NCI-H2196 (cell line): ENCODE measurements around the gene DUSP18.
"Not testable (repeated sequence)": the region's sequence is repeated elsewhere in the genome, so short reads cannot be mapped to it uniquely, and the experiment has no call there.

ENCODE experiments used
- DNase-seq: peaks from one replicate; lab custom pipeline; 2025; ENCODE audit not compliant: unreplicated experiment; lab: John Stamatoyannopoulos, UW

The DUSP18 gene

DNA sequence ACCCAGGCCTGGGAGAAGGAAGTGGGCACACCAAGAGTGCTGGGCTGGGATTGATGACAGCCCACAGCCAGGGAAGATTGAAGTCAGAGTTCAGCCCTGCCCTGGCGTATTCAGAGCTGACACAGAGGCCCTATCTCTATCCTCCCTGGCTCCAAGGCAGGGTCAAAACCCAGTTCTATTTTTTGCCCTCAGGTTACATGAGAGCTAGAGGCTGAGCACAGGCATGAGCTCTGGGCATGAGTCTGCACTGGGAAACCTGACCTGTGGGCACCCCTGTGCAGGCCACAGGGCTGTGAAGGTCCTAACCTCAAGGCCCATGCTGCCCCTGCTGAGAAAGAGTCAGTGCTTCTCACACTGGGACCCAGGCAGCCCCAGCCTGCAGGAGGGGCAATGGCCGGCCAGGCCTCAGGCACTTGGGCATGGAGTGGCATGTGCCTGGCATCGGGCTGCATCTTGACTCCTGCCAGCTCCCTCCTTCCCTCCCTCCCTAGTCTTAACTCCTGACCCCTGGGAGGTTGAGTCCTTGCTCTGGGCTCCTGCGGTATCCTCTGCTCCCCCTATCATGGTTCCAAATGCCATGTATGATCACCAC is 26.7 kb downstream of the DUSP18 start:
- DNase-seq, result no peak

DNA sequence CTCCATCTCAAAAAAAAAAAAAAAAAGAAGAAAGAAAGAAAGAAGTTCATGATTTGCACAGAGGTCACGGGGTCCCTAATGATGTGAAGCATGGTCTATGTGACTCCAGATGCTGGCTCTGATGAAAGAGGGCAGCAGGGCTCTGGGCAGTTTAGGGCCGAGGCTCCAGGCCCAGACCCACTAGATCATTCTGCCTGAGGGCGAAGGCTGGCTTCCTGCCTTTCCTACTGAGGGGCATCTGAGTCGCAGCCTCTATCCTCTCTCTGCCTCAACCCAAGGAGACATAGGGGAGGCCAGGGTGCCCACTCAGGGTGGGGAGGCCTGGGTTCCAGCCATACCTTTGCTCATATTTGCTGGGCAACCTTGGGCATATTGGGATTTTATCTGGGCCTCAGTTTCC is 27.3 kb downstream of the DUSP18 start:
- no peak for DNase-seq

DNA sequence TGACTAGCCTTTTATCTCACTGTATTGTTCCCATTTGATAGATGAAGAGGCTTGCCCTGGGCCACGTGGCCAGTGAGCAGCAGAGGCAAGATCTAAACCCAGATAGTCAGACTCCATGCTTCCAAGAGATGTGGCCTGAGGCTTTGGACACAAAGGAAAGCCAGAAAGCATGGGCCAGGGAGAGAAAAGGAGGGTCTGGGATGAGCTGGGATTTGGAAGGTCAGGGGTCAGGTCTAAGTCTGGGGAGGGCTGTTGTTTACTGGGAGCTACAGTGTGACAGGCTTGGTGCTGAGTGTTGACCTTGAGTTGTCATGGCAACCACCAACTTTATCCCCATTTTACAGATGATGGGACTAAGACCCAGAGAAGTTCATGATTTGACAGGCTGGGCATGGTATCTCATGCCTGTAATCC is 30.0 kb downstream of the DUSP18 start:
- DNase-seq, result no peak

DNA sequence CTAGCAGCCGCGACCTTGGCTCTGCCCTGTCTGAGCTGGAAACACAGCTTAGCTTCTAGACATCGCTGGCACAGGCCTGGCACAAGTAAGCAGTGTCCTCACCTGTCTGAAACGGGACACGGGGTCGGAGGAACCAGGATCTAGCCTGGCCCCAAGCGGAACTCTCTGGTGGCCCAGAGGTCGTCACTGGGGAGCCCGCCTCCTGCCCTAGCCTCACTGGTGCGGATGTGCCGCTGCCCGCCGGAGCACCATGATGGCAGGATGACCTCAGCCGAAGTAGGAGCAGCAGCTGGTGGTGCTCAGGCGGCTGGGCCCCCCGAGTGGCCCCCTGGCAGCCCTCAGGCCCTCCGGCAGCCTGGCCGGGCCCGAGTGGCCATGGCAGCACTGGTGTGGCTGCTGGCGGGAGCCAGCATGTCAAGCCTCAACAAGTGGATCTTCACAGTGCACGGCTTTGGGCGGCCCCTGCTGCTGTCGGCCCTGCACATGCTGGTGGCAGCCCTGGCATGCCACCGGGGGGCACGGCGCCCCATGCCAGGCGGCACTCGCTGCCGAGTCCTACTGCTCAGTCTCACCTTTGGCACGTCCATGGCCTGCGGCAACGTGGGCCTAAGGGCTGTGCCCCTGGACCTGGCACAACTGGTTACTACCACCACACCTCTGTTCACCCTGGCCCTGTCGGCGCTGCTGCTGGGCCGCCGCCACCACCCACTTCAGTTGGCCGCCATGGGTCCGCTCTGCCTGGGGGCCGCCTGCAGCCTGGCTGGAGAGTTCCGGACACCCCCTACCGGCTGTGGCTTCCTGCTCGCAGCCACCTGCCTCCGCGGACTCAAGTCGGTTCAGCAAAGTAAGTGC is 31.2 kb downstream of the DUSP18 start:
- DNase-seq, result no peak

DNA sequence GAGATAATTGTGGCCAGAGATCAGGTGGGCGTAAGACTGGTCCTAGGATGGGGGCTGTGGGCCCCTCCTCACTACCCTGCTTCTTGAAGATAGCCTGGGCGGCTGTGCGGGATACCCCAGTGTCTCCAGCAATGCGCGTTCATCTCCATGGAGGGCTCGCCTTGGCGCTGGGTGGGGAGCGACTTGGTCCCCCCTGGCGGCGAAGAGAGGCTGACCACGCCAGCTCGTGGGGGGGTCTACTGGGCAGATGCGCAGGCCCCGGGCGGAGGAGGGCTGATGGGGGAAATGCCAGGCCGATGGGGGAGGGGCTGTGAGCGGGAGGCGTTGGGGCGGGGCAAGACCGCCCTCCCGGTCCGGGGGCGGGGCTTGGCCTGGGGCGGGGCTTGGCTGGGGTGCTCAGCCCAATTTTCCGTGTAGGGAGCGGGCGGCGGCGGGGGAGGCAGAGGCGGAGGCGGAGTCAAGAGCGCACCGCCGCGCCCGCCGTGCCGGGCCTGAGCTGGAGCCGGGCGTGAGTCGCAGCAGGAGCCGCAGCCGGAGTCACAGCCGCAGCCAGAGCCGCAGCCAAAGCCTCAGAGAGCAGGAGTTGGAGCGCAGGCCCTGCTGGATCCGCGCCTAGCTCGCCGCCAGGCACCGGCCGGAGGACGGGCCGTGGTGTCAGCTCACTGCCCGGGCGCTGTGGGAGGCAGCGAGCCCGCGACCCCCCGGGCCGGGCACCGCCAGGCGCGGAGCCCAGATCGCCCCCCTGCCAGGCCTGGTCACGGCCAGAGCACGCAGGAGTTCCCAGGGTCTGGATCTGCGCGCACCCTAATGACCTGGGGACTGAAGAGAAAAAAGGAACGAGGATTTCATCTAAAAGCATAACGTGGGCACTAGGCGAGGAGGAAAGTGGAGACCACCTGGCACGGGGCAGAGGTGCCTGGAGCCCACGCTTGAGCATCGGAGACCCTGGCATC is 32.1 kb downstream of the DUSP18 start, which contains the start of gene SLC35E4:
Gene SLC35E4 (plus strand): TSS at position 509 of the 953 bp plus-strand sequence. CDS start 670 bp downstream, outside the sequence.
- peak; percentile 69 for DNase-seq

DNA sequence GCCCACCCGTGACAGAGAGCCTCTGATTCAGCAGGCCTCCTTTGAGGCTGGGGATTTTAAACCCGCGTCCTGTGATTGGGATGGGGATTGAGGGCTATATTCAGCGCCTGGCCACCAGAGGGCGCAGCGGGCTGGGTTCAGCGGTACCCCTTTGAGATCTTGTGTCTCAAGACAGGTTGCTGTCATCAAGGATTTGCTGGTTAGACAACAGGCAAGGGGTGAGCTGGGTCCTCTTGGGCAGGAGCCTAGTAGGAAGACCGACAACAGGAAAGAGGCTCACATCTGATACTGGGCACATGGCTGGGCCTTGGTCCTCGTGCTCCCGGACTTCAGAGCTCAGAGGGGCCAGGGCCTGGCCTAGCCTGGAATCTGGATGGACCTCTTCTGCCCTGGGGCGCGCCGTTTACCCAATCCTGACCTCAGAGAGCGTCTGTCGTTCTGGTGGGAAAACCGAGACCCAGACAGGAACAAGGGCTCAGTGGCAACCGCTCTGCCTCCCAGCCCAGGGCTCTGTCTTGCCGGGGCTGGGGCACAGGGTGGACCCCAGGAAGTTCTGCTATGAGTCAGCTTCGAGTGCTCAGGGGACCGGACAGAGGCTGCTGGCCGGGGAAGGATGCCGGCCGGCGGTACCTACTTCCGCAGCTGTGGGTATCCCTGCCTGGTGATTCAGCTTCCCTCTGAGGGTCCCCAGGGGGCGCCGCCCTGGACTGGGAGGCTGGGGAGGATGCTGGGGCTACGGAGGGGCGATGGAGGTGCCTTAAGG is 33.0 kb downstream of the DUSP18 start:
- DNase-seq, result peak; percentile 69

DNA sequence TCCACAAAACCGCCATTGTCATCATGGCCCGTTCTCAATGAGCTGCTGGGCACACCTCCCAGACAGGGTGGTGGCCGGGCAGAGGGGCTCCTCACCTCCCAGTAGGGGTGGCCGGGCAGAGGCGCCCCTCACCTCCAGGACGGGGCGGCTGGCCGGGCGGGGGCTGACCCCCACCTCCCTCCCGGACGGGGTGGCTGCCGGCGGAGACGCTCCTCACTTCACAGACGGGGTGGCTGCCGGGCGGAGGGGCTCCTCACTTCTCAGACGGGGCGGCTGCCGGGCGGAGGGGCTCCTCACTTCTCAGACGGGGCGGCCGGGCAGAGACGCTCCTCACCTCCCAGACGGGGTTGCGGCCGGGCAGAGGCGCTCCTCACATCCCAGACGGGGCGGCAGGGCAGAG is 36.2 kb downstream of the DUSP18 start:
- not testable (repeated sequence) for DNase-seq

DNA sequence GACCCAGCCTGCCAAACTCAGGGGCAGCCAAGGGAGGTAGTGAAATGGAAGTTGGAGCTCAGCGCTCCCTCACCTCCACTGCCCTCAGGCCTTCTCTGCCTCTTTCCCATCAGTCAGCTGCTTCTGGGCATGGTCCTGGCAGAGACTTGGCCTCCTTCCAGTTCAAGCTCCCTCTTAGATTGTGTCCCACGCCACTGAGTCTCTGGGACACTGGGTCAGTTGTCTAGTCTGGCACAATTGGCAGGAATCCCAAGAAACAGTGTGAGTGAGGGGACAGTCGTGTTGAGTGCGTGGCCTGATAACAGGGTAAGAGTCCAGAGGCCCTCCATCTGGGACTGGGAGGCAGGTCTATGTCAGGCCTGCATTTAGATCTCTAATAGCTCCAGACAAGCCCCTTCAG is 39.2 kb downstream of the DUSP18 start:
- peak; percentile 15 for DNase-seq

DNA sequence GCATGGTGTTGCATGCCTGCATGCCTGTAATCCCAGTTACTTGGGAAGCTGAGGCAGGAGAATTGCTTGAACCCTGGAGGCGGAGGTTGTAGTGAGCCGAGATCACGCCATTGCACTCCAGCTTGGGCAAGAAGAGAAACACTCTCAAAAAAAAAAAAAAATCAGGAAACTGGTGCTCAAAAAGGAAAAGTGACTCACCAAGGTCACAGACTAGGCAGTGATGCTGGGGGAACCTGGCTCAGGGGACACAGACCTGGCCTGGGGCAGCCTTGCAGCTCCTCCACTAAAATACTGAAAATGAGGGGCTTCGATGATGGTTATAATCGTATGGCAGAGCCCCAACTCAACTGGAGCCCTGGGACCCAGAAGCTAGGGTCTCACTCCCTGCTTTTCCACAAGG is 40.2 kb downstream of the DUSP18 start:
- no peak for DNase-seq

DNA sequence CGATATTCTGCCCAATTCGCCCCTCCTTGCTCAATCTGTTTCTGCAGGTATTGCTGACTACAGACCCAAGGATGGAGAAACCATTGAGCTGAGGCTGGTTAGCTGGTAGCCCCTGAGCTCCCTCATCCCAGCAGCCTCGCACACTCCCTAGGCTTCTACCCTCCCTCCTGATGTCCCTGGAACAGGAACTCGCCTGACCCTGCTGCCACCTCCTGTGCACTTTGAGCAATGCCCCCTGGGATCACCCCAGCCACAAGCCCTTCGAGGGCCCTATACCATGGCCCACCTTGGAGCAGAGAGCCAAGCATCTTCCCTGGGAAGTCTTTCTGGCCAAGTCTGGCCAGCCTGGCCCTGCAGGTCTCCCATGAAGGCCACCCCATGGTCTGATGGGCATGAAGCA is 41.3 kb downstream of the DUSP18 start:
- no peak for DNase-seq

DNA sequence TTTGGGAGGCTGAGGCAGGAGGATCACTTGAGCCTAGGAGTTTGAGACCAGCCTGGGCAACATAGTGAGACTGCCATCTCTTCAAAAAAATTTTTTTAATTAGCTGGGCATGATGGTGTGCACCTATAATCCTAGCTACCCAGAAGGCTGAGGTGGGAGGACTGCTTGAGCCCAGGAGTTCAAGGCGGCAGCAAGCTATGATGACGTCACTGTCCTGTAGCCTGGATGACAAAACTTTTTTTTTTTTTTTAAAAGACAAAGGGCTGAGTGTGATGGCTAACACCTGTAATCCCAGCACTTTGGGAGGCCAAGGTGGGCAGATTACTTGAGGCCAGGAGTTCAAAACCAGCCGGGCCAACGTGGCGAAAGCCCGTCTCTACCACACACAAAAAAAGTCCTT is 47.8 kb downstream of the DUSP18 start:
- not testable (repeated sequence) for DNase-seq

DNA sequence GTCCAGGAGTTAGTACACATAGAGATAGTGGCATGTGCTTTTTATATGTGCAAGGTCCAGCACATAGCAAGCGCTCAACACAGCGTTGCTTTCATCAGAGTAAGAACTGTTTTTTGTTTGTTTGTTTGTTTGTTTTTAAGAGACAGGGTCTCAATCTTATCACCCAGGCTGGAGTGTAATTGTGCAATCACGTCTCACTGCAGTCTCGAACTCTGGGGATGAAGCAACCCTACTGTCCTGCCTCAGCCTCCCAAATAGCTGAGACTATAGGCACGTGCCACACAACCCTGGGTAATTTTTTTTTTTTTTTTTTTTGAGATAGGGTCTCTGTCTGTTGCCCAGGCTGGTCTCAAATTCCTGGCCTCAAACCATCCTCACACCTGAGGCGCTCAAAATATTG is 49.9 kb downstream of the DUSP18 start:
- no peak for DNase-seq

DNA sequence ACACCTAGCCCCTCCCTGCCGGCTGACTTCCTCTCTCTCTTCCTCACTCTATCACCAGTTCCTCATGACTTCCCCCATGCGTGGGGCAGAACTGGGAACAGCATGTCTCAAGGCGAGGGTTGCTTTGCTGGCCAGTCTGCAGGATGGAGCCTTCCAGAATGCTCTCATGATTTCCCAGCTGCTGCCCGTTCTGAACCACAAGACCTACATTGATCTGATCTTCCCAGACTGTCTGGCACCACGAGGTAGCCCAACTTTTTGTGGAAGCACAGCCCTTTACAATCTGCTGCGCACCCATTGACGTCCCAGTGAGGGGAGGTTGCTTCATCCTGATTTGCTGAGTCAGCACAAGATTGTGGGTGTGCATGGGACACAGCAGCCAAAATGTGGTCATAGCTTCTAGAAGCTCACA is 52.1 kb downstream of the DUSP18 start:
- no peak for DNase-seq

DNA sequence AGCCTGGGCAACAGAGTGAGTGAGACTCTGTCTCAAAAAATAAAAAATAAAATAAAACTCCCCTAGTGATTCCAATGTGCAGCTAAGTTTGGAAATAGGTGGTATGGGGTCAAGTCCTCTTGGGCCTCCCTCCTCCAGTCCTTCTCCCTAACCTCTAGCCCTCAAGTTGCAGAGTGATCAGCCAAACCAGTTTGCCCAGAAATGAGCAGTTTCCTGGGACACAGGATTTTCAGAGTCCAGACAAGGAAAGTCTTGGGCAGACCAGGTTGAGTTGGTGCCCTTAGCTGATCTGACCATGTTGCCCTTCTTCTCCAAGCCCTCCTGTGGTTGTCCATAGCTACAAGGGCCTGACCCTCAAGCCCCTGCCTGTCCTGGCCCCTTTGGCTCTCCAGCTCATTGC is 52.8 kb downstream of the DUSP18 start:
- DNase-seq, result no peak

DNA sequence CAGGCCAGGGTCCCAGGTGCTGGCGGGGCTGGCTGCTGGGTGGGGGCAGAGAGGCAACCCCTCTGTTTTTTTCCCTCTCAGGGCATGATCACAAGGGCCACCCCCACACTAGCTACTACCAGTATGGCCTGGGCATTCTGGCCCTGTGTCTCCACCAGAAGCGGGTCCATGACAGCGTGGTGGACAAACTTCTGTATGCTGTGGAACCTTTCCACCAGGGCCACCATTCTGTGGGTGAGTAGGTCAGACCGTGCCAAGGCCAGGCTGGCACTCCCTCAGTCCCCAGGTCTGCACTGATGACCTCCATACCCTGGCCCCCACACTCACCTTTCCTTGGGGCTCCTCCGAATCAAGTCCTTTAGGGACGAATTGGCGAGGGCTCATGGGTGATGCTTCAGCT is 53.4 kb downstream of the DUSP18 start:
- no peak for DNase-seq

DNA sequence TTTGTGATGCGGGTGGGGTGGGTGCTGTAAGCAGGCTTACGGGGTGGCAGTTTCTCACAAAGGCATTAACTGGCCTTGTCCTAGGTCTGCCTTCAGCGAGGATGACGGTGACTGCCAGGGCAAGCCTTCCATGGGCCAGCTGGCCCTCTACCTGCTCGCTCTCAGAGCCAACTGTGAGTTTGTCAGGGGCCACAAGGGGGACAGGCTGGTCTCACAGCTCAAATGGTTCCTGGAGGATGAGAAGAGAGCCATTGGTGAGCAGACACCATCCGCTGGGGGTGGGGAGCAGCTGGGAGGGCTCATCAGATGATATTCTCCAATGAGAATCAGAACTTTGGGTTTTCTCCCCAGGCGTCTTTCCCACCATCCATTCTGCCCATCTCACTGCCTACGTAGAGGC is 54.9 kb downstream of the DUSP18 start:
- no peak for DNase-seq
